Activated T-cell treated with anti-CD3 and anti-CD28 coated beads for 1 hour (primary cell): ENCODE measurements around the gene GDF10.

Source experiments
- DNase-seq: peaks from one replicate; pipeline ENCODE4 v3.0.0-alpha.2; 2020; ENCODE audit warnings: low read depth

GDF10 gene, protein sequence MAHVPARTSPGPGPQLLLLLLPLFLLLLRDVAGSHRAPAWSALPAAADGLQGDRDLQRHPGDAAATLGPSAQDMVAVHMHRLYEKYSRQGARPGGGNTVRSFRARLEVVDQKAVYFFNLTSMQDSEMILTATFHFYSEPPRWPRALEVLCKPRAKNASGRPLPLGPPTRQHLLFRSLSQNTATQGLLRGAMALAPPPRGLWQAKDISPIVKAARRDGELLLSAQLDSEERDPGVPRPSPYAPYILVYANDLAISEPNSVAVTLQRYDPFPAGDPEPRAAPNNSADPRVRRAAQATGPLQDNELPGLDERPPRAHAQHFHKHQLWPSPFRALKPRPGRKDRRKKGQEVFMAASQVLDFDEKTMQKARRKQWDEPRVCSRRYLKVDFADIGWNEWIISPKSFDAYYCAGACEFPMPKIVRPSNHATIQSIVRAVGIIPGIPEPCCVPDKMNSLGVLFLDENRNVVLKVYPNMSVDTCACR

DNA sequence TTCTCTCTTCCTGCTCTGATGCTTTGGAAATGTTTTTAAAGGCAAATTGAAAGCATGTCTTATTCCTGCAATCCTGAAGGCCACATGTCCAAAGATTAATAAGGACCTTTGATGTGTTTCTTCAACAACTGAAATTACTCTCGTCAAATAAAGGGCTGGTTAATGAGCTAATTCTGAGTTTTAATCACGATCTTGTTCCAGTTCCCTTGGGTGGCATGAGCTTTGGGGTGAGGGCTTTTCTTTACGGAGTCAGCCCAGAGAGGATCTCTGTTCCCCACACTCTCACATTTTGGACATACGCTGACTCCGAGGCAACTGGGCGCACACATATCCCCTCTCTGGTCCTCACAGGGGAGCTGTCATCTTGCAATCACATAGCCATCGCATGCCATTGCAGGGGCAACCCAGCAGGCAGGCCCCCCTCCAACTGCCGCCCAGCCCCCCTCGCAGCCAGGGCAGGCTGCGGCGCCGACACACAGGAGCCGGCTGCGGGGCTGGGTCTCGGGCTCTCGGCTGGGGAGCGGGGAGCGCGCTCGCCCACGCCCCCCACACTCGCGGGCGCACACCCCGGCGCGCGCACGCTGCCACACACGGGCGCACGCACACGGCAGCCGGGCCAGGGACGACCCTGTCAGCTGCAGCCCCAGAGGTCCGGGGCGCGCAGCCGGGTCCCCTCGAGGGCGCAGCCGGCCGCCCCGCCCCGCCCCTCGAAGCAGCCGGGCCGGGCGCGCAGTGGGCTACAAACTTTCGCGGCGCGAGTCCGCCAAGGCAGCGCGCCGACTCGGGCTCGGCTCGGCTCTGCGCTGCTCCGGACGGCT lies at the start of gene GDF10:
TSS of gene GDF10 (plus strand) at position 587 of the 818 bp plus-strand sequence. CDS start 455 bp downstream, outside the sequence.
- DNase-seq: no peak

DNA sequence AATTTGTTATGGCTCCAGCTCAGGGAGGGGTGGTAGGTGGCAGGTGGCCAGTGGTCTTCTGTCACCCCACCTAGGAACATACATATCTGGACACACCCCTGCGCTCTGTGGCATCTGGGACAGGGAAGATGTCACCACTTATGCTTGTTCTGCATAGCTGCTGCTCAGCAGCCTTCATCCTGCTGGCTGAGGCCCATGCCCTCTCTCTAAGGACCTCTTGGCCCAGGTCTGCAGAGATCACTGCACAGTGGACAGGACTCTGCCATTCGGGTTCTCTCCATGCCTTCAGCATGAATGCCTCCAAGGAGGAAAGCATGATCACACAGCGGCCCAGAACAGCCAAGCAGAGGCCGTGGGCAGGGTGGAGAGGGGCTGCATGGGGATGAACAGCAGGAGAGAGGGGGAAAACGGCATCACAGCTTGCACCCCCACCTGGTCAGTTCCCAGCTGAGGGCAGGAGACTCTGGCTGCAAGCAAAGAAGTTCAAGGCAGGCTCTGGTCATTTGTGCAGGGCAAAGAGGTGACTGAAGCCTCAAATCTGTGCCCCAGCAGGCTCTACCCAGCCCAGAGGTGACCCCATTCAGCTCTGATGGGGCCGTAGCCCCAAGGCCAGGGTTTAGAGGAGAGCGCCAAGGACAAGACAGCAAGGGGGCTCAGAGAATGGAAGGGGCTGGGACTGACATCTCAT lies 47.8 kb upstream of the GDF10 start:
- no peak for DNase-seq

DNA sequence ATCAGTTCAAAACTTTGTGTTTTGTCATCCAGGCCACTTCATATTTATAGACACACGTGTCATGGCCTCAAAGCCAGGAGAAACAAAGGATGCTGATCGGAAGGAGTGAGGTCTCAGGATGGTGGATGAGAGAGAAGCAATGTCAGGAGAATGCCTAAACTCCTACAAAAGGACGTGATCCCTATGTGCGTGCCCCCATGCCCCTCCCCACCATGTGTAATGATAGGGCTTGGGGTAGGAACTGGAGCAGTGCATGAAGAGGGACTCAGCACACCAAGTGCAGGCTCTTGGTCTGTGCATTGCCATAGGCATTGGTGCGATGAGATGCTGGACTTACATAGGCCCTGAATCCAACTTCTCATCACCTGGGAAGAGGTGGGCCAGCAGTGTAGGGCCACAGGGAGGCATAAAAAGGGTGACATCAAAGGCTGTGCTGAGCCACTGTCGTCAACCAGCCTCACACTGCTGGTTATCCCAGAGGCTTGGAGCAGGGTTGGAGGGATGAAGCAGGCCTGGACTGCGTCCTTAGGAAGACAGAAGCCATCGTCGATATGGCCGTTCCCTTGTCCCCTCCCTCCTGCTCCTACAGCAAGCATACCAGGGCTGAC lies 46.9 kb upstream of the GDF10 start:
- DNase-seq: no peak

DNA sequence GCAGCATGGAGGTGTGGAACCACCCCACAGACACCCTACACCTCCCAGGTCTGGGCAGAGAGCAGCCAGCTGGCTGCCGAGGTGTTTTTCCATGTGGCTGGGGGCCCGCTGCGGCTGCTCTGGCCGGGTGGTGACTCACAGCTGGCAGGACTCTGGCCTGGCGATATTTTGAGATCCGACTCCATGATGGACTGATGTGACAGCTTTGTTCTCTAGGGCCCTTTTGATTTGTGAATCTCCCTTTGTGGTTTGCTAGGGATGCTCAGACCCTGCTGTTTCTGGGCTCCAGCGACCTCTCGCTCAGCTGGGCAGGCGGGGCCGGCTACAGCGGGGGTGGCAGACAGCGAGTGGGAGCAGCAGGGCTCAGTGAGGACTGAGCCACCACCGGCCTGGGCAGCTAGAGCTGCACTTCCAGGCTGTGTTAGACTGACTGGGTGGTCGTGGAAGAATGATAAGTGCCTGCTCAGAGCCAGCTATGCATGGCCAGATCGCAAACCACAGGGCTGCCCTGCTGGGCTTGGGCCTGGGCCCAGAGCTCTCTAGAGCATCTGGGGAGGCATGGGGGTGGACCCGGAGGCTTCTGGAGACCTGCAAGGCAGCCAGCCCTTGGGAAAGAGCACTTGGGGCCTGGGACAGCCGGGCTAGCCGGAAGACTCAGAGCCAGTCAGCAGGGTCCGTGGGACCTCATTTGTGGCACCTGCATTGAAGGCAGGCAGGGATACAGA lies 46.2 kb upstream of the GDF10 start:
- no peak for DNase-seq

DNA sequence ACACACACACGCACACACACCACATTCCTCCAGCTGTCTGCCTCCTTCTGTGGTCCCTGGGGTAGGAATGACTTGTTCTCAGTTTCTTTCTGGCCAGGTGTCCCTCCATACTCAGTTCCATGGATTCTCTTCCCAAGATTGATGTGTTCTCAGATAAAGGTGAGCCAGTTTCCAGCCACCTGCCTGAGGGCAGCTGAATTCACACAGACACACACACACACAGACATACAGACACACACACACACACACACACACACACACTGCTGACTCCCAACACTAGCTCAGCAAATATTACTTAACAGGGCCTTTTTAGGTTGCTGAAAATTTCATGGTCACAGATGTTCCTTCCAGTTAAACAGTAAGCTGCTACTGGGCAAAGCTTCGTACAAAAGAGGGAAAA lies 45.4 kb upstream of the GDF10 start:
- no peak for DNase-seq

DNA sequence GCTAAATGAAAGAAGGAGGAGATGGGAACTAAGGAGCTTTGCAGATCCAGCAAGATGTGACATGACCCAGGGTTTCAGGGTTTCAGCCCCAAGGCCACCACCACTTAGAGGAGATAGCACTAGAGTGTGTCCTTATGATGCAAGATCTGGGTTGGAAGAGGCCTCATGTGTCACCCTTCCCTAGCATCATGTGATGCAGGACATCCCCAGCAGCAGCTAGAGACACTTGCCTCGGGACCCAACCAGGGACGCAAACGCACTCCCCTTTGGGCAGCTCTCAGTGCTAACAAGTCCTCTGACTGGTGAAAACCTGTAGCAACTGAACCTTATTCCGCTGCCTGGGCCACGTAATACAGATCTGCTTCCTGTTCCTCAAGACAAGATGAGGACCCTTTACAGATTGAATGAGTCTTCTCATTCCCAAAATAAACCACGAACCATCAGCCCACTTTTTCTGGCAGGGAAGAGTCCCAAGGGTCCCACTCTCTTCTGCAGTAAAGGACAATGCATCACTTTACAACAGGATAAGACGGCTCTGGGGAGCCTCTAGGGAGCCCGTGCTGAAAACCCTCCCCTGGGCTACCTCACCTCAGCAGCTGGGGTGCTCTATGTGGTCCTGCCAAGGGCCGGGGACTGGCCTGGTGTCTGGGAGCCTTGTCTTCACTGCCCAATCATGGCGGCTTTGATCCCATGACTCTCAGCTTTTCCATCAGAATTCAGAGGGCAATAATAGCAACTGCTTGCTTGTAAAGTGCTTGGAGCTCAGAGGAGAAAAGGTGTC lies 44.8 kb upstream of the GDF10 start:
- DNase-seq: no peak

DNA sequence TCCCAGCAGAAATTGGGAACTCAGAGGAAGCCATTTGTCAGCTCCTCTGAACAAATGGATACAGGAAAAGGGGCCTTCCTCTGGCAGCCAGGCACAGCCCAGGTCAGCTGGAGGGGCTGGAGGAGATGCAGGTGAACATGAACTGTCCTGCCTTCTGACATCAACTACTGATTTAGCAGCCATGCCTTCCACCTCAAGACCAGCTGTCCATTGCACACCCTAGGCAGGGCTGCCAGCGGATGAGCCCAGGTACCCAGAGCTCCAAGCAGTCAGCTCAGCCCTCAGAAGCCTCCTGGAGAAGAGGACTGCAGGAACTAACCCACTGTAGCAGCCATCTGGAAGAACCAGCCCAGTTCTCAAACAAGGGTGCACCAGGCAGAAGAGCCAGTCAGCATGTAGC lies 44.1 kb upstream of the GDF10 start:
- no peak for DNase-seq

DNA sequence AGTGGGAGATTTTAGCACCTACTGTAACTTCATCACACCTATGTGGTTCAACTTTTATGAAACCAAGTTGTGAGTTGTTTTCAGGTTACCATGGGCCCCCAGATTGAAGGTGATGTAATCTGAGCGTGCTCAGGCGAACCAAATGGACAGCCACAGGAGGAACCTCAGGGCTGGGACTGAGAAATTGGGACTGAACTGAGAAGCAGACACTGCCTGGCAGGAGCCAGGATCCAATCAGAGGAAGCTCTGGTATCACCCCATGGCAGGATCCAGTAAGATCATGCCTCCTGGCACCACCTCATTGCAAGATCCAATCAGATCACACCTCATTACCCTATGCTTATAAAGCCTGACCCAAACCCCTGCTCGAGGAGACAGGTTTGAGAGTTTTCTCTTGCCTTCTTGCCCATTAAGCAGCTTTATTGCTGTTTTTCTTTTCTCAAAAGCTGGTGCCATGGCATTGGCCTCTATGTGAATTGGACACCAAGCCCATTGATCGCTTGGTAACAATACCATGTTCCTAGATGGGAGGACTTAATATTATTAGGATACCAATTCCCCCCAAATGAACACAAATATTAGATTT lies 43.2 kb upstream of the GDF10 start:
- DNase-seq: no peak

DNA sequence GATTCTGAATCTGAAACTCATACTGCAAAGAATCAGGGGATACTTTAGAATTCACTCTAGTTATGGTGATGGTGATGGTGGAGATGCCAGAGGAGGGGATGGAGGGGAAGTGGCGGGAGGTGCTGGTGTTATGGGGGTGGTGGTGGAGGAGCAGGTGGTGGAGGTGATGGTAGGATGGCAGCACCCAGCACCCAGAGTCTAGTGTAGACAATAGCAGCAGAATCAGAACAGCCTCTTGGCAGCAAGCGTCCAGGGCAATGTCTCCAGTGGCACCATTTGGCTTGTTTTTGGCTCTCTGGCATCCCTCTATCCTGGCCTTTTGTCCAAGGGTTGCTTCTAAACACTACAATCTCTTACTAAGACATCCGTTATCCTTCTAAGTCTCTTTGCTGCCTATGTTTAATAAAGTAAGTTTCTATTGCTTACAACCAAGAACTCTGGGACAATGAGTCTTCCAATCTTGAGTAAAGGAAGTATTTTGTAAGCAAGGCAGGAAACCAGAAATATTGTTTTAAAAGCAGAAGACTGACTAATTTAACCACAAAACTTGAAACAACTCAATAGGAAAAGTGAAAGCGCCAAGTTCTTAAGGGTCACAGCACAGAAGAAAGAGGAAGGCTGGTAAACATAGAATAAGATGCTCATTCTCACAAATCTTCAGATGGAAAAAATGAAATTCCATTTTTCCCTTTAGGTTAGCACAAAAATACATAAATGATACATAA lies 42.4 kb upstream of the GDF10 start:
- DNase-seq: no peak

DNA sequence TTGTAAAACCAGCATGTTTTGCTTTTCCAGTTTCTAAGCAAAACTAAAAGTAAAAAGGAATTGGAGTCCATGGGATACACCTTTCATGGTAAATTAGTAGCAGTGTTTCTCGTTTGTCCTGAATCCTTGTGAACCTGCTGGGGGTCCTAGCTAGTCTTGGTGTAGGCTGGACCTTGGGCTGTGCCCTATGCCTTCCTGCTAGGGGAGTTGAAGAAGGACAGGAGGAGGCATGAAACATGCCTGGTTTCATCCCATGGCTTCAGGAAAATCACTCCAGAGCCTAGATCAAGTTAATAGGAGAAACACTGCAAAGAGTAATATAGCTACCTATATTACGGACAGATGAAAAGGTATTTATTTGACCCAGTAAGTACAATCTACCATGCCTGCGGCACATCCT lies 41.1 kb upstream of the GDF10 start:
- no peak for DNase-seq

DNA sequence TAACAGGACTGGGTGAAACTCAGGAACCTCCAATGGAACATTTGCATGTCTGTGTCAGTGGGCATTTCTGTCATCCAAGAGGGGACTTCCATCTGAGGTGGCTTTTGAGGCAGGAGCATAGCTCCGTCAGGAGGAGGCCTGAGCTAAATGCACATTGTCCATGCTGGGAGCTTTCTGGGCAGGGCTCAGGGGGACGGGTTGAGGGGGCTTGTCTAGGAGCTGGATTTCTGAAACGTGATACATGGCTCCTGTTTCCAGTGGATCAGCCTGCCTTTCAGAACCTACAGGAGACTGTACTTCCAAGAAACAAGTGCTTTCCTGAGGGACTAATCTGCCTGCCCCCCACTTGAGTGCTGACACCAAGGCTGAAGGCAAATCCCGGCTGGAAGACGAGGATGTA lies 40.5 kb upstream of the GDF10 start:
- no peak for DNase-seq

DNA sequence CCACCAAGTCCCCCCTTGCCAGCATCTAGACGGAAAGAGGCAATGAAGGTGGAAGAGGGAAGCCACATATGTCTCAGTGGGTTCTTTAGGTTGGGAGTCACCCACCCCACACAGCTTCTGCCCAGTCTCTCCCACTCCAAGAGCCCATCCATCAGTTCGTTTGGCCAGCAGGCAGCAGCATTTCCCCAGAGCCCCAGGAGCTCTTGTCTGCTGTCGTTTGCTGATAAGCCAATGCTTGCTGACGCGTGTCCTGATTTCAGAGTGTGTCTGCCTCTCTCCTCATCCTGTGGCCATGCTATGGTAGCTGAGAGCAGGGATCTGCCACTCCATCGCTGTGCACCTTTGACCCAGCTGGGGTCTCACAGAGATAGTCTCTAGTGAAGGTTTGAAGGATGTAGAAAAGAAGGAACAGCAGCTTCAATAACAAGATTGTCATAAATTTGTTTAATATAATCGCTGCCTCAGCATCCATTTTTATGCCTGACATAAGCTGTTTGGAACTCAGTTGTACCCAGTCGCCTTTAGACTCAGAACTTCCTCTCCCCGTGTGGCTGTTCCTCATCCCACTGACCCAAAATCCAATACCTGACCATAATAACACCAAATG lies 39.4 kb upstream of the GDF10 start:
- no peak for DNase-seq

DNA sequence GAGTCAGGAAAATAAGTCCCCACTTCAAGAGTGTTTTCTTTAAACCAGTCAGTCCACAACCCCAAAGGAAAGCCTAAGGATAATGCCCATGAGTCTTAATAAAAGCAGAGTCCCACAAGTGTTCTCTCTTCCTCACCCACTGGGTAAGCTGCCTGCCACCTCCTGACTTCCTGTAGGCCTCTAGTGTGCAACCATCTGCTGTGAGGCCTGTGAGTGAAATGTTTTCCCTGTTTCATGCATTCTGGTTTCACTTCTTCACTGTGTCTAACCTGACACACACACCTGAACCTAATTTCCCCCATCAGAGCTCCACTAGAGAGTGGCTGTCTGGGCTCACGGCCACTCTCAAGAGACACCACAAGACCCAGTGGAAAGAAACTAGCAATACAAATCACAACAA lies 38.9 kb upstream of the GDF10 start:
- peak; percentile 24 for DNase-seq

DNA sequence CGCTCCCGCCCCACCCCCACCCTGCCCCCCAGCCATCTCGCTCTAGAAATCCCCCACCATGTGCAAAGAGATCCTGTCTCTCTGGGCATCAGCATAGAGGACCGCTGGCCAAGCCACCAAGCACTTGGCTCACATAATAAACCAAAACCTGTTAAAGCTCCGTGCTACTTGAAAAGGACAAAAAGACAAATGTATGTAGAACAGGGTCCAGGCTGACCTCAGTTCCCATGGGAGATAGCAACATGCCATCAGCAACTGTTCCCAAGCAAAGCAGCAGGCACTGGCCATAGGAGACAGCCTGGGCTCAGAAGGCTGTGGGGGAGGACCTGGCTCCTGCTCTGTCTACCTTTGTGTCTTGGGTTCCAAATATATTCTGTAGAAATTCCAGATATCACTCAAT lies 38.4 kb upstream of the GDF10 start:
- DNase-seq: no peak

DNA sequence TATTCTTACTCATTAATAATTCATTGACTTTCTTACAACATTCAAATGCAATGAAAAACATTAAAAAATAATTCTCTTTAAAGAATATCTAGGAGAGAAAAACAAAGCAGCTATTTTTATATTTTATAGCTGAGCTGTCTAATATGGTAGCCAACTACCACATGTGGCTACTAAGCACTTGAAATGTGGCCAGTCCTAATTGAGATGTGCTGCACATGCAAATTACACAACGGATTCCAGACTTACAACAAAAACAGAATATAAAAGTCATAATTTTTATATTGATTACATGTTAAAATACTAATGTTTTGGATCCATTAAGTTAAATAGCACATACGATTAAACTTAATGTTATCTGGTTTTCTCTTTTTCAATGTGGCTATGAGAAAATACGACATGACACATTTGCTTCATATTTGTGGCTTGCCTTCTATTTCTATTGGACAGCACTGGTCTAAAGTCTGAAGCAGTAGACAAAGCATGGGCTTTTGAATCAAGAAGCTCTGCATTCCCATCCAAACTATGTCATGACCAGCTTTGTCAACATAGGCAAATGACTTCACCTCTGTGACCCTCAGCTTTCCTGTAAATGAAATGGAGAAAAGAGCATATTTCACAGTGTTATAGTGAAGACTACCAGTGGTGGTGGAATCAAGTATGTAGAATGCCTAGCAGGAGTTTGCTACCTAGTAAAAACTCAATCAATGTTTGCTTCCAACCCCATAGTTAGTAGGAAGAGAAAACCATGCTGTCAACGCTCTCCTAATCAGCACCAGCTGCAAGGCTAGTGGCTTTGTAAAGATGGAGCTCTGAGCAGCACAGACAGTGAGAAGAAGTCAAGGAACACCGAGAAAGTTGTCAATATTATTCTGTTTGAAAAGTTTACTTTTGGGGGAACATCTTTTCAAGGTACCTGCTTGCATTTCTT lies 37.1 kb upstream of the GDF10 start:
- DNase-seq: no peak

DNA sequence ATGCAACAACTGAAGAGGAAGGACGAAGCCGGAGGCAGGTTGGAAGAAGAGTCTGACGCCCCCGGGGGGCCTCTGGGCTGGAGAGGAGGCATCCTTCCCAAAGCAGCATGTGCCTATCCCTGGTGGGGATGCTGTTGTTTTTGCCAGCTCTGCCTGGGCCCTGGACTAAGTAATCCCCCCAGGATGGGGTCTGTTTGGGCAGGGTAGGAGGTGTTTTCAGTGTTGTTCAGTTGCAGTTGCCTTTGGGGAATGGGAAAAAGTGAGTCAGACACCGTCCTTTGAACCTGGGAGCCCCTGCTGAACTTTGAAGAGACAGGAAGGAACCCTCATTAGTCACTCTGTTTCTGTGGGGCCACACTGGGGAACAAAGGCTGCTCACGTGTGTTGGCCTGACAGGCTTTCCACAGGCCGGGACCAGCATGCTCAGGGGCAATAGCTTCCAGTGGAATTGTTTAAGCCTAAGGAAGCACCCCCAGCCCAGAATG lies 35.2 kb upstream of the GDF10 start:
- peak; percentile 48 for DNase-seq

DNA sequence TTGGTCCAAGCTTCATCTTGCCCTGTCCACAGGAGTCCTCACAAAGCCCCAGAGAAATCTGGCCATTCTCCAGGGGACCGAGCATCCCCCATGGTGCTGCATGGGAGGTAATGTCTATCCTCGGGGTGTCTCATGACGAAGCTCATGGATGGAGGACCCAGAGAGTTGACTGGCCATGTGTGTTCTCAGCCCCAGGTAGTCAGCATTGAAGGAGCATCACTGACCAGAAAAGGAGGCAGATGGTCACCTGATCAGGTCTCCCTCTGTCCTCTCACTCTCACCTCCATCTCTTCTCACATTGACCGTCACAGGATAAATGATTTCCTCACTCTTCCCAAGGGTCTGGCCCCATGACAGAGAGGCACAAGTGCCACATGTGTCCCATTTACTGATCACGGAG lies 33.4 kb upstream of the GDF10 start:
- DNase-seq: no peak

DNA sequence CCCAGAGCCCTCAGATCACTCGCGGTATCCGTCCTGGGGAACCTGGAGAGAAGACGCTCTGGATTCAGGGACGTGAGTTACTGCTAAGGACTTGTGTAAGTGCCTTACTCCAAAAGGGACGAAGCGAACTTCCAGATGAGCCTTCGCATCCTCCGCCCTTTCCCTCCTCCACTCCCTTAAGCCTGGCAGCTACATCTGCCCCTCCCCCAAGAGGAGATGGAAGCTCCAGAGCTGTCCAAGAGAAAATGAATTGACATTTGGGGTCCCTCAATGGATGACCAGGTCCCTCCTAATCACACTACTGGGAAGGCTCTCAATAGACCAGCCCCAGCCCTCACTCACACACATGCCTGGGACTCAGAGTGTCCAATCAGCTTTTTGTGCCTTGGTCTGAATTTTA lies 31.3 kb upstream of the GDF10 start:
- DNase-seq: no peak
